Stimulated activated CD4-positive, alpha-beta T cell treated with anti-CD3 and anti-CD28 coated beads, Interleukin-4, amount 100 ng/mL, for 48 hours (primary cell): ENCODE measurements around the gene CPXM2.
"Not testable (repeated sequence)": the region's sequence is repeated elsewhere in the genome, so short reads cannot be mapped to it uniquely, and the experiment has no call there.

Experiments used
- DNase-seq, 2 donors: peaks; one replicate each; pipeline ENCODE4 v3.0.0-alpha.2; 2020; ENCODE audit warnings: low read depth in 2 of 2

Gene CPXM2

GRCh38 chr10:123744224-123744536, 147.4 kb downstream of the CPXM2 start:
- DNase-seq: no peak

GRCh38 chr10:123743441-123744223, 148.0 kb downstream of the CPXM2 start:
- DNase-seq: no peak

GRCh38 chr10:123742751-123743440, 148.7 kb downstream of the CPXM2 start:
- no peak for DNase-seq

GRCh38 chr10:123741711-123742110, 149.9 kb downstream of the CPXM2 start:
- DNase-seq: no peak

- no peak for DNase-seq
These were observed 150.5 kb downstream of the CPXM2 start for GRCh38 chr10:123741146-123741545.

- DNase-seq: not testable (repeated sequence)
These were observed 154.7 kb downstream of the CPXM2 start for GRCh38 chr10:123736917-123737316.

- no peak for DNase-seq
These were observed 162.1 kb downstream of the CPXM2 start for GRCh38 chr10:123729523-123729922.

GRCh38 chr10:123726836-123727235, 164.8 kb downstream of the CPXM2 start:
- DNase-seq: no peak

DNA sequence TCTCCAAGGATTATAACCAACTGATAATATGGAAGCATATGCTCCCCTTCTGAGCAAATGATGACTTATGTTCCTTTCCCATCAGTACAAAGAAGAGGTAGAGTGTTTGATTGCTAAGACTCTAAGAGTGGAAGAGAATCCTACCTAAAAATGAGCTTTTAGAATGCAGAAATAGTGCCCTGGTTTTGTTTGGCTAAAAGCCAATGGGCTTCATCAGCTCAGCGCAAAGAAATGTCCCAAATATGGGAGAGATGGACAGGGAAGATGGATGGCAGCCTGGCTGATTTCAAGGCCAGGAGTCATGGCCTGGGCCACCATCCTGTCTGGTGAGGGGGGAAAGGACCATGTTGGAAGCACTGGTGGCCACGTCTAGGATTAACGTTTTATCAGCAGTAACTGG, 165.2 kb downstream of the CPXM2 start:
- DNase-seq: no peak

DNA sequence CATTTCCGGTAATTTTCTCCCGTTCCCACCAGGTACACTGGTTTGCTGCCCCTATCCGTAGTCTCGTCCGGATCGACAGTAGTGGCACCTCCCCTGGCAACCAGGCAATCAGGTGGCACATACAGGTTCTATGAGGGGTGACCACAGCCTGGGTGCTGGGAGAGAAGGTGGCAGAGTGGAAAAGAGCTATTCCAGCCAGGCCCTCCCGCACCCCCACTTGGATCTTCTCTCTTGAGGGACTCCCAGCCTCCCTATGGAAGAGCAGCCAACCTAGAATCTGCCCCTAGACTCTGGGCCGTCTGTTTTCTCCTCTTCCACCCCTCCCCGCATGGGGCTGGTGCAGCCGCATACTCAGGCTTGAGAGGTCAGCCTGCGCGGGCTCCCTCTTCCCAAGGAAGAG, 166.9 kb downstream of the CPXM2 start:
- DNase-seq: no peak

DNA sequence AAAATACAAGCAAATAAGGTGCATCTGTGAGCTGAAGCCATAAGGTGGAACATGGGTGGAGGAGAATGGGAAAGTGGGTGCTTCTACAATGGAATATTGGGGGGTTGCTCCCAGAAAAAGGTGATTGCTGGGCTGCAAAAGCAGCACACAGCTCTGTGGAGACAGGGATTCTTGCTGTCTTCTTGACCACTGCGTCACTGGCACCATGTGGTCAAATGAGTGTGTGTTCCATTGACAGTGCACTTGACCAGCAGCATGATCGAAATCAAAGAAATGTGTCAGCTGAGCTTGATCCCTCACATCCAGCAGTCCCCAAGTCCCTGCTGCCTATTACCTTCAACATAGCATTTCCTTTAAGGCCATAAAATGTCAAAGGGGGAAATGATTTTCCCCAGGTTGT, 169.3 kb downstream of the CPXM2 start:
- no peak for DNase-seq

- no peak for DNase-seq
These were observed 170.1 kb downstream of the CPXM2 start for GRCh38 chr10:123721441-123722049.

DNA sequence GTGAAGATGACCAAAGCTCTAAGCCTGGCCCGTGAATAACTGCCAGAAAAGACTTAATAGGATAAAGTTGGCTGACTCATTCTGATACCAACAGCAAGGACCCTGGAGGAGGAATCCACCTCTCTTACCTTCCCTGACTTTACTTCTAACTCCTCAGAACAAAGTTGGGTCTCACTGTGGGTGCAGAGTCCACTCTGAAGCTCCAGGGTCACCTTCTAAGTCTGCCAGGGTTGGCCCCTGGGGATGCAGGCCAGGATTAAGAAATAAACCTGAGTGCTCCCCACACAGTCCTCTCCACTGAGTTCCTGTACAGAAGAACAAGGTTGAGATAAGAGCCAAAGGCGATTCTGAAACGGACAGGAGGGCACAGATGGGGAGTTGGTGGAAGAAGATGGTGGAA, 171.1 kb downstream of the CPXM2 start:
- DNase-seq: no peak

- DNase-seq: no peak
These were observed 173.0 kb downstream of the CPXM2 start for GRCh38 chr10:123718544-123719060.

DNA sequence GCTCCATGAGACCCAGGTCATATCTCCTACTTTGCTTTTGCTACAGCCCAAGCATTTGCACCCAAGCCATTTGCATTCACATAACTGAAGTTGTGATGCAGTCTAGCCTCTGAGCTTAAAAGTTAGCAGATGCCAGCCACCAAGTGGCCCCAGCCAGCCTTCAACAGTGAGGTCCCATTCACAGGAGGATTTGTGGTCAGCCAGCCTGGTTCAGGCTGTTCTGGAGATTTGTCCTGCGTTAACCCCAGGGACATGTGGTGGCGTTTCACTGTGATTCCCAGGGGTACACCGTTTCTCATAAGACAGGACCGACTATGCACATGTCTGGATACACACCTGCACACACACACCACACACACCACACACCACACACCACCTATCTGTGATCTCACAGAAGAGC, 174.3 kb downstream of the CPXM2 start:
- no peak for DNase-seq

DNA sequence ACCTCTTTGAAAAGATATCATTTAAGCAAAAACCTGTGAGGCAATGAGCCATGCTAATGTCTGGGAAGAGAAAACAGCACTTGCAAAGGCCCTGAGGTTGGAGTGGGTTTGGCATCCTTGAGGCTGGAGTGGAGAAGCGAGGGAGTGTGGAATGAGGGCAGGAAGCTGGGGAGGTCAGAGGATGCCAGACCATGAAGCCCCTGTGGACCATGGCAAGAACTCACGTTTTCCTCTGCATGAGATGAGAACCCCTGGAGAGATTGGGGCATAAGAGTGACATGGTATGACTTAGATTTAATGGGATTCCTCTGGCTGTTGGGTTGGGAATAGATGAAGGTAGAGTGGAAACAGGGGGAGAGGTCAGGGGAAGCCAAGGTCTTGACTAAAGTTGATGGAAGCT, 176.1 kb downstream of the CPXM2 start:
- no peak for DNase-seq

DNA sequence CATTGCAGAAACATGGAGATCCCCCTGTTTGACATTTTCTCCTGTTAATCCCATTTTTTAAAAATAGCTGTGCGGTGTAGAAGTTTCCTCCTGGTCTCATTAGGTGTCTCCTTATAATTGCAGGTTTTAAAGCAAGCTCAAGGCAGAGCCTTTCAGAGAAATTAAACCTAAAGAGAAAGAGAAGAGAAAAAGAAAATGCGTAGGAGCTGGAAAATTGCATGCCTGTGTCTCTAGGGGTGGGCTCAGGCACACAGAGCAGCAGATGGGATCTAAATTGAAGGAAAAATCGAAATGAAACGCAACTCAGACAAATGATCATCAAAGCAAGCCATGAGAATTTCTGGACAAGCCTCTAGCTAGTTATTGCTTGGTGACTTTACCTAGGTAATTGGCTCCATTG, 185.4 kb downstream of the CPXM2 start:
- no peak for DNase-seq

- DNase-seq: no peak
These were observed 186.8 kb downstream of the CPXM2 start for GRCh38 chr10:123704812-123705211.

DNA sequence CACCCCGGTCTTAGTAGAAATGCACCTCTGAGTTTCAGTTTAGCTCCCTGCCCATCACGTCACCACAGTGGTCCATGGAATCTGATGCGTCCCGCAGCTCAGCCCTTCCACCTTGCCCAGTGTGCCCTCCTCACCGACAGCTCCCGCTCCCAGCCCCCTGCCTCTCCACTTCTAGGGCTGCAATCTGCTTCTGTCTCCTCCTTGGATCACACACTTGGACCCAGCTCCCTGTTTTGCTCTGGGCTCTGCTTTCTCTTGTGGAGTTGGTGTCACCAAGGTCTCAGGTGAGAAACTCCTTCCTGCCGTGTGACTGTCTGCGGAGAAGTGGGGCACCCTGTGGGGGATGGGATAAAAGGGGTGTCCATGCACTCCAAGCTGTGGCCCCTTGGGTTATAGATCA, 187.5 kb downstream of the CPXM2 start:
- DNase-seq: no peak

- no peak for DNase-seq
These were observed 188.3 kb downstream of the CPXM2 start for GRCh38 chr10:123703195-123703790.
